Measurements from ENCODE around the gene COQ6. TPM values are rescaled to one million over a fixed set of nuclear protein-coding genes. Genes with fewer than 3 reads are reported as not detected.

The COQ6 gene
- 14.7 and 16.7 TPM in 2 replicates for total RNA-seq

GRCh38 chr14:73949752-73950734 lies at the start of gene COQ6, which contains the start of gene FAM161B:
COQ6 (plus strand) TSS chr14:73950302; CDS start chr14:73950333, 31 bp downstream.
FAM161B (minus strand) TSS chr14:73950094; CDS start chr14:73950026, 68 bp downstream.

Other genes with a start within 250 kb of the COQ6 start
- gene PNMA1, start 235.9 kb upstream of the COQ6 start, total RNA-seq = 38.7 and 45.0 TPM in 2 replicates
- 5.1 and 6.1 TPM in 2 replicates for gene PTGR2, start 98.5 kb upstream of the COQ6 start, total RNA-seq
- gene ZNF410, start 63.4 kb upstream of the COQ6 start, total RNA-seq = 55.5 and 57.1 TPM in 2 replicates
- gene FAM161B, start 208 bp upstream of the COQ6 start, total RNA-seq = 4.6 and 4.7 TPM in 2 replicates
- gene ENTPD5, start 69.0 kb downstream of the COQ6 start, total RNA-seq = 15.7 and 21.9 TPM in 2 replicates
- 6.0 and 6.1 TPM in 2 replicates for gene BBOF1, start 69.0 kb downstream of the COQ6 start, total RNA-seq
- gene ALDH6A1, start 134.2 kb downstream of the COQ6 start, total RNA-seq = 31.5 and 39.9 TPM in 2 replicates
- gene LIN52, start 134.7 kb downstream of the COQ6 start, total RNA-seq = 7.0 and 10.2 TPM in 2 replicates